Measurements from ENCODE around the gene EPN3.

DNA sequence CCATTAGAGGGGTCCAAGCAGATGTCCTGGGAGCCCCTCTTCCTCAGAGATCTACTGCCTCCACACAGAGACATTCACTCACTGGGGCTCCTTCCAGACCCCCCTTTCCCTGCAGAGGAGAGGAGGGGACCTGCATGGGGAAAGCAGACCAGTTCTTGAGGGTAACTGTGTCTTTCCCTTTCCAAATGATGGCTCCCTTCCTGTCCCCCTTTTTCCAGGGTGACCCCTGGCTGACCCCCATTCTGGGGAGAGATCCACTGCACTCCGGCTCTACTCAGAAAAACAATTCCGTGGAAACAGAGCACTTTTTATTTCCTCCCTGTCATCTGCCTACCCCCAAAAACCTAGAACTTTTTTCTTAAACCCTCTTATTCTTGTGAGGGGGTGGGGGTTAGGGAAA, 34.4 kb downstream of the EPN3 start:
- TF ChIP-seq, protein P1, sequence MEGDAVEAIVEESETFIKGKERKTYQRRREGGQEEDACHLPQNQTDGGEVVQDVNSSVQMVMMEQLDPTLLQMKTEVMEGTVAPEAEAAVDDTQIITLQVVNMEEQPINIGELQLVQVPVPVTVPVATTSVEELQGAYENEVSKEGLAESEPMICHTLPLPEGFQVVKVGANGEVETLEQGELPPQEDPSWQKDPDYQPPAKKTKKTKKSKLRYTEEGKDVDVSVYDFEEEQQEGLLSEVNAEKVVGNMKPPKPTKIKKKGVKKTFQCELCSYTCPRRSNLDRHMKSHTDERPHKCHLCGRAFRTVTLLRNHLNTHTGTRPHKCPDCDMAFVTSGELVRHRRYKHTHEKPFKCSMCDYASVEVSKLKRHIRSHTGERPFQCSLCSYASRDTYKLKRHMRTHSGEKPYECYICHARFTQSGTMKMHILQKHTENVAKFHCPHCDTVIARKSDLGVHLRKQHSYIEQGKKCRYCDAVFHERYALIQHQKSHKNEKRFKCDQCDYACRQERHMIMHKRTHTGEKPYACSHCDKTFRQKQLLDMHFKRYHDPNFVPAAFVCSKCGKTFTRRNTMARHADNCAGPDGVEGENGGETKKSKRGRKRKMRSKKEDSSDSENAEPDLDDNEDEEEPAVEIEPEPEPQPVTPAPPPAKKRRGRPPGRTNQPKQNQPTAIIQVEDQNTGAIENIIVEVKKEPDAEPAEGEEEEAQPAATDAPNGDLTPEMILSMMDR (optimal IDR thresholded peaks at IDR 0.05 in 1 of 3, IDR thresholded peaks at IDR 0.05 in 1 of 3, conservative IDR thresholded peaks at IDR 0.05 in 1 of 3; ENCODE audit: extremely low read depth in 1 of 3, insufficient read depth in 2 of 3, low read length in 3 of 3) = no peak
- TF ChIP-seq EZH2 (IDR thresholded peaks at IDR 0.05; ENCODE audit: low read length) = no peak

All from keratinocyte (primary cell).